ENCODE measurements around the gene DAB2. TPM values are rescaled to one million over a fixed set of nuclear protein-coding genes. Genes with fewer than 3 reads are reported as not detected.
A peak's percentile ranks its signal among the peaks of the same experiment; 100 is the strongest.

The DAB2 gene
- total RNA-seq, 1 experiment from 2014 or later, result 2.3 TPM

DNA sequence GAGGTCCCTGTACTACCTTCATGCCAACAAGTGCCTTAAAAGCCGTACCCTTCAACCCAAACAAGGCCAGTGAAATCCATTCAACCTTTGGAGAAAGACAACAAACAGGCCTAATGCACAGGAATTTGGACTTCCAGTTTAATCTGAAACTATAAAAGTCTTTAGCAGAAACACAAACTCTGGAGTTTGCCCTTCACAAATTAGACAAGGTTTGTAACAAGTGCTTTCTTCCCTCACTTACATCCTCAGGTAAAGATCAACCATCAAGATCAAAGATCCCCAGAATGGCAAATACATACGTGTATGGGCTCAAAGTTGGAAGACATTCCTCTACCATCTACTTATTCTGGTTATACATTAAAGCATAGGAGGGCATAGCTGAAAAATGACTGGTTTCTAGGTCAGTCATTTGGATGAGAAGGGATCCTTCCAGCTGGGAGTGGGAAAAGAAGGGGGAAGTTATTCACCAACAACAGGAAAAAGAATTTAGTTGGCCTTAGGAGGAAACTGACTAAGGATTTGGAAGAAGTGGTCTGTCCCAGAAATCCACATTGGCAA is 2.0 kb downstream of the DAB2 start:
- no peaks in the 10 kb centered on the region for H3K9me3 ChIP-seq (ENCODE audit: control insufficient read depth, low read depth, low read length)
- H3K14ac ChIP-seq (ENCODE audit: insufficient read depth, low read length), result no peak overlapping the region
- H2AK5ac ChIP-seq (ENCODE audit: insufficient read length, low read length), result no peak overlapping the region
- H3K27ac Mint-ChIP-seq, result peak overlapping the region in 1 of 3 experiments; percentile 80; a peak in 2 of 7 replicates
- no peak overlapping the region for H2AFZ ChIP-seq (ENCODE audit: low read length)
- no peak overlapping the region for H2BK5ac ChIP-seq (ENCODE audit: insufficient read length, low read length)
- no peaks in the 10 kb centered on the region for H3K27me3 ChIP-seq (ENCODE audit: insufficient read depth, low read length)
- H3K56ac ChIP-seq (ENCODE audit: insufficient read length, low read depth, low read length), result no peak overlapping the region
- no peak overlapping the region for H3K4me2 ChIP-seq (ENCODE audit: insufficient read depth, insufficient read length, low read length)
- H3K4ac ChIP-seq (ENCODE audit: low read depth, low read length), result no peak overlapping the region
- no peak overlapping the region for H4K8ac ChIP-seq (replicated peaks; ENCODE audit: insufficient read length, low read depth, low read length)
- no peak overlapping the region for H3T11ph ChIP-seq (ENCODE audit: low read length)
- no peaks in the 10 kb centered on the region for H3K36me3 Mint-ChIP-seq (ENCODE audit: insufficient read depth in 1 of 3, low read depth in 3 of 3)
- no peak overlapping the region for H3K4me3 Mint-ChIP-seq
- no peaks in the 10 kb centered on the region for H3K79me1 ChIP-seq (ENCODE audit: insufficient read depth, low read depth, low read length, poor library complexity, severe bottlenecking)
- WGBS (ENCODE audit: extremely low coverage, insufficient read length, low lambda C conversion rate), result no CpG with 5 or more reads among the region's 2 CpGs
- no peak overlapping the region for H2BK12ac ChIP-seq (ENCODE audit: insufficient read length, low read depth, low read length)
- H3K27ac ChIP-seq (ENCODE audit: insufficient read length, low read depth, low read length), result no peak overlapping the region
- H4K5ac ChIP-seq (ENCODE audit: insufficient read length, low read depth, low read length), result no peak overlapping the region
- H3K23me2 ChIP-seq (ENCODE audit: insufficient read length, low read depth, low read length, poor library complexity, severe bottlenecking), result peaks cover 14% of the 10 kb centered on the region
- peaks cover 38 to 39% of the 10 kb centered on the region in 2 experiments for H3K4me1 Mint-ChIP-seq
- no peaks in the 10 kb centered on the region for H3K79me2 ChIP-seq (ENCODE audit: insufficient read depth, low read length)
- H3K4me1 ChIP-seq (ENCODE audit: insufficient read depth, low read length), result peaks cover 3% of the 10 kb centered on the region; the same call in 1 of the 2 replicates
- DNase-seq, result no peak
- no peak overlapping the region for H4K91ac ChIP-seq (ENCODE audit: insufficient read length, low read depth, low read length)
- no peaks in the 10 kb centered on the region for H3K9me3 Mint-ChIP-seq
- no peak overlapping the region for H3K9ac ChIP-seq (ENCODE audit: extremely low read depth, insufficient read length, low read length)
- no peak overlapping the region for H2BK15ac ChIP-seq (ENCODE audit: low read depth, low read length)
- H2BK20ac ChIP-seq (ENCODE audit: low read depth, low read length, poor library complexity, severe bottlenecking), result no peak overlapping the region
- H3K27me3 Mint-ChIP-seq (ENCODE audit: low read depth), result peaks cover 31% of the 10 kb centered on the region
- TF ChIP-seq, protein P1, sequence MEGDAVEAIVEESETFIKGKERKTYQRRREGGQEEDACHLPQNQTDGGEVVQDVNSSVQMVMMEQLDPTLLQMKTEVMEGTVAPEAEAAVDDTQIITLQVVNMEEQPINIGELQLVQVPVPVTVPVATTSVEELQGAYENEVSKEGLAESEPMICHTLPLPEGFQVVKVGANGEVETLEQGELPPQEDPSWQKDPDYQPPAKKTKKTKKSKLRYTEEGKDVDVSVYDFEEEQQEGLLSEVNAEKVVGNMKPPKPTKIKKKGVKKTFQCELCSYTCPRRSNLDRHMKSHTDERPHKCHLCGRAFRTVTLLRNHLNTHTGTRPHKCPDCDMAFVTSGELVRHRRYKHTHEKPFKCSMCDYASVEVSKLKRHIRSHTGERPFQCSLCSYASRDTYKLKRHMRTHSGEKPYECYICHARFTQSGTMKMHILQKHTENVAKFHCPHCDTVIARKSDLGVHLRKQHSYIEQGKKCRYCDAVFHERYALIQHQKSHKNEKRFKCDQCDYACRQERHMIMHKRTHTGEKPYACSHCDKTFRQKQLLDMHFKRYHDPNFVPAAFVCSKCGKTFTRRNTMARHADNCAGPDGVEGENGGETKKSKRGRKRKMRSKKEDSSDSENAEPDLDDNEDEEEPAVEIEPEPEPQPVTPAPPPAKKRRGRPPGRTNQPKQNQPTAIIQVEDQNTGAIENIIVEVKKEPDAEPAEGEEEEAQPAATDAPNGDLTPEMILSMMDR (conservative IDR thresholded peaks at IDR 0.05), result no peak
- no peak overlapping the region for H3K23ac ChIP-seq (ENCODE audit: insufficient read length, low read depth, low read length)
- no peak overlapping the region for H2BK120ac ChIP-seq (ENCODE audit: low read depth, low read length, poor library complexity, severe bottlenecking)
- H4K20me1 ChIP-seq (ENCODE audit: control insufficient read depth, insufficient read depth, insufficient read length), result no peaks in the 10 kb centered on the region
- H3K18ac ChIP-seq (ENCODE audit: insufficient read length, low read depth, low read length), result no peak overlapping the region

Data from H9 (cell line).